HEK293 (cell line): Measurements from ENCODE around the gene CLN5.

ENCODE experiments used
- GLIS1 ChIP-seq: fragments of 450-650 bp; formaldehyde crosslinking; IDR thresholded peaks from 2 replicates; pipeline ENCODE4 v1.5.1; 2016; ENCODE audit warnings: missing biosample characterization, missing genetic modification characterization
- IKZF3 ChIP-seq: fragments of 450-650 bp; IDR thresholded peaks from 2 replicates; pipeline ENCODE4 v1.5.0; 2018; ENCODE audit warnings: missing biosample characterization, mild to moderate bottlenecking, missing genetic modification characterization, moderate library complexity
- KLF7 ChIP-seq: fragments of 450-650 bp; formaldehyde crosslinking; IDR thresholded peaks from 2 replicates; pipeline ENCODE4 v1.5.1; 2016; ENCODE audit warnings: missing biosample characterization, missing genetic modification characterization, borderline replicate concordance
- OSR2 ChIP-seq: fragments of 450-650 bp; formaldehyde crosslinking; IDR thresholded peaks from 2 replicates; pipeline ENCODE4 v1.5.1; 2016; ENCODE audit warnings: missing biosample characterization, missing genetic modification characterization
- RBAK ChIP-seq: fragments of 450-650 bp; formaldehyde crosslinking; IDR thresholded peaks from 2 replicates; pipeline ENCODE4 v1.5.1; 2016; ENCODE audit warnings: missing biosample characterization, missing genetic modification characterization
- REPIN1 ChIP-seq: fragments of 450-650 bp; formaldehyde crosslinking; IDR thresholded peaks from 2 replicates; pipeline ENCODE4 v1.5.1; 2017; ENCODE audit warnings: missing biosample characterization, missing genetic modification characterization, low read depth
- ZBTB21 ChIP-seq: fragments of 450-650 bp; formaldehyde crosslinking; IDR thresholded peaks from 2 replicates; pipeline ENCODE4 v1.5.1; 2017; ENCODE audit warnings: missing biosample characterization, missing genetic modification characterization
- ZFP3 ChIP-seq: fragments of 450-650 bp; formaldehyde crosslinking; IDR thresholded peaks from 2 replicates; pipeline ENCODE4 v1.5.1; 2016; ENCODE audit warnings: low read depth, missing biosample characterization, missing genetic modification characterization
- ZFP41 ChIP-seq: fragments of 450-650 bp; formaldehyde crosslinking; IDR thresholded peaks from 2 replicates; pipeline ENCODE4 v1.5.1; 2016; ENCODE audit warnings: missing biosample characterization, missing genetic modification characterization, borderline replicate concordance
- ZNF155 ChIP-seq: fragments of 450-650 bp; formaldehyde crosslinking; IDR thresholded peaks from 2 replicates; pipeline ENCODE4 v1.5.1; 2016; ENCODE audit warnings: missing biosample characterization, missing genetic modification characterization
- ZNF174 ChIP-seq: fragments of 450-650 bp; formaldehyde crosslinking; IDR thresholded peaks from 2 replicates; pipeline ENCODE4 v1.5.0; 2017; ENCODE audit warnings: missing biosample characterization, mild to moderate bottlenecking, missing genetic modification characterization
- ZNF221 ChIP-seq: fragments of 450-650 bp; formaldehyde crosslinking; IDR thresholded peaks from 2 replicates; pipeline ENCODE4 v1.5.1; 2017; ENCODE audit warnings: missing biosample characterization, missing genetic modification characterization, borderline replicate concordance
- ZNF341 ChIP-seq: fragments of 450-650 bp; formaldehyde crosslinking; IDR thresholded peaks from 2 replicates; pipeline ENCODE4; 2016; ENCODE audit warnings: low read depth, missing biosample characterization, missing genetic modification characterization
- ZNF544 ChIP-seq: fragments of 450-650 bp; formaldehyde crosslinking; IDR thresholded peaks from 2 replicates; pipeline ENCODE4 v1.5.0; 2017; ENCODE audit warnings: missing biosample characterization, missing genetic modification characterization
- ZNF558 ChIP-seq: fragments of 450-650 bp; formaldehyde crosslinking; IDR thresholded peaks from 2 replicates; pipeline ENCODE4 v1.5.1; 2016; ENCODE audit warnings: missing biosample characterization, missing genetic modification characterization
- ZNF610 ChIP-seq: fragments of 450-650 bp; formaldehyde crosslinking; IDR thresholded peaks from 2 replicates; pipeline ENCODE4 v1.5.1; 2016; ENCODE audit warnings: missing biosample characterization, missing genetic modification characterization, borderline replicate concordance
- ZNF660 ChIP-seq: fragments of 450-650 bp; IDR thresholded peaks from 2 replicates; pipeline ENCODE4 v1.5.1; 2018; ENCODE audit warnings: missing biosample characterization, mild to moderate bottlenecking, missing genetic modification characterization
- ZNF677 ChIP-seq: fragments of 450-650 bp; IDR thresholded peaks from 2 replicates; pipeline ENCODE4 v1.5.0; 2018; ENCODE audit warnings: missing biosample characterization, mild to moderate bottlenecking, missing genetic modification characterization, moderate library complexity
- ZNF785 ChIP-seq: fragments of 450-650 bp; formaldehyde crosslinking; IDR thresholded peaks from 2 replicates; pipeline ENCODE4 v1.5.1; 2016; ENCODE audit warnings: missing biosample characterization, missing genetic modification characterization
- ZNF837 ChIP-seq: fragments of 450-650 bp; formaldehyde crosslinking; IDR thresholded peaks from 2 replicates; pipeline ENCODE4 v1.5.1; 2016; ENCODE audit warnings: missing biosample characterization, missing genetic modification characterization
- ZNF843 ChIP-seq: fragments of 450-650 bp; formaldehyde crosslinking; IDR thresholded peaks from 2 replicates; pipeline ENCODE4 v1.5.1; 2016; ENCODE audit warnings: missing biosample characterization, missing genetic modification characterization
- TF ChIP-seq, protein P1 (sequence below): fragments of 450-650 bp; formaldehyde crosslinking; IDR thresholded peaks from 2 replicates; pipeline ENCODE4 v1.5.1; 2016; ENCODE audit warnings: missing biosample characterization, missing genetic modification characterization, borderline replicate concordance
- TF ChIP-seq, protein P2 (sequence below): fragments of 450-650 bp; formaldehyde crosslinking; IDR thresholded peaks from 2 replicates; pipeline ENCODE4 v1.5.1; 2016; ENCODE audit warnings: missing biosample characterization, missing genetic modification characterization, low read depth
- TF ChIP-seq, protein P3 (sequence below): fragments of 450-650 bp; formaldehyde crosslinking; IDR thresholded peaks from 2 replicates; pipeline ENCODE4 v1.5.1; 2016; ENCODE audit warnings: missing biosample characterization, missing genetic modification characterization
- TF ChIP-seq, protein P4 (sequence below): fragments of 450-650 bp; formaldehyde crosslinking; IDR thresholded peaks from 2 replicates; pipeline ENCODE4 v1.5.1; 2016; ENCODE audit warnings: missing biosample characterization, missing genetic modification characterization
- TF ChIP-seq, protein P5 (sequence below): fragments of 450-650 bp; formaldehyde crosslinking; IDR thresholded peaks from 2 replicates; pipeline ENCODE4 v1.5.1; 2017; ENCODE audit warnings: missing biosample characterization, missing genetic modification characterization
- TF ChIP-seq, protein P6 (sequence below): fragments of 450-650 bp; formaldehyde crosslinking; IDR thresholded peaks from 2 replicates; pipeline ENCODE4 v1.5.1; 2016; ENCODE audit warnings: missing biosample characterization, missing genetic modification characterization
- TF ChIP-seq, protein P7 (sequence below): fragments of 450-650 bp; formaldehyde crosslinking; optimal IDR thresholded peaks from 2 replicates; pipeline ENCODE3; 2016; ENCODE audit warnings: missing biosample characterization, mild to moderate bottlenecking, missing genetic modification characterization

CLN5 gene

DNA sequence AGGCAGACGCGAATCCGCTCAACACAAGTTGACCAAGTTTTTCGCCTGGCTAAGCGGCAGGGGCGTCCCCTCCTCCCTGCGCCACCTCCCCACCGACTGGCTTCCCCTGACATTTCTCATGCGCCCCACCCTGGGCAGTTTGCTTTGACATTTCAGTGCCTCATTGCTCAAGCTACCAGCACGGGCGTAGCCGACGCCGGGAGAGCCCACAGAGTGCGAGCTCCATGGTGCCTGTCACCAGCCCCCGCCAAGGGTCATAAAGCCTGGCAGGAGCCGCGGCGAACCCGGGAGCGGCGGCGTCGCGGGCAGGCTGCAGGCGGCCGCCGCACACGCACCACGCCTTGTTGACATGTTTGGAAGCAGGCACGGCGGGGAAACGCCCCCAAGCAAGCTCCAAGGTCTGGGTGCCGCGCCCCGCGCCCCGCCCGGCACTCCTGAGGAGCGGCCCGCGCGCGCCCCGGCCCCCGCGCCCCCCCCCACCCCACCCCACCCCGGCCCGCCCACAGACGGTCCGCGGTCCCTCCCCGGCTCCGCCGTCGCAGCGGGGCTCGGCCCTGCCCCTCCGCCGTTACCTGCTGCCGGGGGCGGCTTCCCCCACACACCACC lies 34.5 kb downstream of the CLN5 start (continued):
- TF ChIP-seq ZBTB21 (tag by site-specific recombination) (no peak), ZNF677 (no peak), ZNF785 (tag by site-specific recombination) (no peak), ZNF544 (tag by site-specific recombination) (no peak), ZNF610 (peak; percentile 77), OSR2 (no peak; the same call in 1 of the 2 replicates), KLF7 (tag by site-specific recombination) (peak; percentile 66; the same call in 1 of the 2 replicates), REPIN1 (tag by site-specific recombination) (no peak), ZNF155 (tag by site-specific recombination) (no peak), ZFP41 (tag by site-specific recombination) (no peak), ZNF558 (tag by site-specific recombination) (no peak), ZNF174 (no peak), ZNF341 (tag by site-specific recombination) (peak; percentile 58), ZNF843 (tag by site-specific recombination) (no peak), RBAK (no peak), ZNF221 (tag by site-specific recombination) (no peak), IKZF3 (tag by site-specific recombination) (no peak), ZFP3 (tag by site-specific recombination) (no peak), ZNF660 (tag by site-specific recombination) (peak; percentile 53), ZNF837 (tag by site-specific recombination) (no peak), GLIS1 (tag by site-specific recombination) (peak; percentile 88)
- TF ChIP-seq, protein P1, sequence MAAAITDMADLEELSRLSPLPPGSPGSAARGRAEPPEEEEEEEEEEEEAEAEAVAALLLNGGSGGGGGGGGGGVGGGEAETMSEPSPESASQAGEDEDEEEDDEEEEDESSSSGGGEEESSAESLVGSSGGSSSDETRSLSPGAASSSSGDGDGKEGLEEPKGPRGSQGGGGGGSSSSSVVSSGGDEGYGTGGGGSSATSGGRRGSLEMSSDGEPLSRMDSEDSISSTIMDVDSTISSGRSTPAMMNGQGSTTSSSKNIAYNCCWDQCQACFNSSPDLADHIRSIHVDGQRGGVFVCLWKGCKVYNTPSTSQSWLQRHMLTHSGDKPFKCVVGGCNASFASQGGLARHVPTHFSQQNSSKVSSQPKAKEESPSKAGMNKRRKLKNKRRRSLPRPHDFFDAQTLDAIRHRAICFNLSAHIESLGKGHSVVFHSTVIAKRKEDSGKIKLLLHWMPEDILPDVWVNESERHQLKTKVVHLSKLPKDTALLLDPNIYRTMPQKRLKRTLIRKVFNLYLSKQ (tag by site-specific recombination): no peak
- TF ChIP-seq, protein P2, sequence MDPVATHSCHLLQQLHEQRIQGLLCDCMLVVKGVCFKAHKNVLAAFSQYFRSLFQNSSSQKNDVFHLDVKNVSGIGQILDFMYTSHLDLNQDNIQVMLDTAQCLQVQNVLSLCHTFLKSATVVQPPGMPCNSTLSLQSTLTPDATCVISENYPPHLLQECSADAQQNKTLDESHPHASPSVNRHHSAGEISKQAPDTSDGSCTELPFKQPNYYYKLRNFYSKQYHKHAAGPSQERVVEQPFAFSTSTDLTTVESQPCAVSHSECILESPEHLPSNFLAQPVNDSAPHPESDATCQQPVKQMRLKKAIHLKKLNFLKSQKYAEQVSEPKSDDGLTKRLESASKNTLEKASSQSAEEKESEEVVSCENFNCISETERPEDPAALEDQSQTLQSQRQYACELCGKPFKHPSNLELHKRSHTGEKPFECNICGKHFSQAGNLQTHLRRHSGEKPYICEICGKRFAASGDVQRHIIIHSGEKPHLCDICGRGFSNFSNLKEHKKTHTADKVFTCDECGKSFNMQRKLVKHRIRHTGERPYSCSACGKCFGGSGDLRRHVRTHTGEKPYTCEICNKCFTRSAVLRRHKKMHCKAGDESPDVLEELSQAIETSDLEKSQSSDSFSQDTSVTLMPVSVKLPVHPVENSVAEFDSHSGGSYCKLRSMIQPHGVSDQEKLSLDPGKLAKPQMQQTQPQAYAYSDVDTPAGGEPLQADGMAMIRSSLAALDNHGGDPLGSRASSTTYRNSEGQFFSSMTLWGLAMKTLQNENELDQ (tag by site-specific recombination): no peak
- TF ChIP-seq, protein P3, sequence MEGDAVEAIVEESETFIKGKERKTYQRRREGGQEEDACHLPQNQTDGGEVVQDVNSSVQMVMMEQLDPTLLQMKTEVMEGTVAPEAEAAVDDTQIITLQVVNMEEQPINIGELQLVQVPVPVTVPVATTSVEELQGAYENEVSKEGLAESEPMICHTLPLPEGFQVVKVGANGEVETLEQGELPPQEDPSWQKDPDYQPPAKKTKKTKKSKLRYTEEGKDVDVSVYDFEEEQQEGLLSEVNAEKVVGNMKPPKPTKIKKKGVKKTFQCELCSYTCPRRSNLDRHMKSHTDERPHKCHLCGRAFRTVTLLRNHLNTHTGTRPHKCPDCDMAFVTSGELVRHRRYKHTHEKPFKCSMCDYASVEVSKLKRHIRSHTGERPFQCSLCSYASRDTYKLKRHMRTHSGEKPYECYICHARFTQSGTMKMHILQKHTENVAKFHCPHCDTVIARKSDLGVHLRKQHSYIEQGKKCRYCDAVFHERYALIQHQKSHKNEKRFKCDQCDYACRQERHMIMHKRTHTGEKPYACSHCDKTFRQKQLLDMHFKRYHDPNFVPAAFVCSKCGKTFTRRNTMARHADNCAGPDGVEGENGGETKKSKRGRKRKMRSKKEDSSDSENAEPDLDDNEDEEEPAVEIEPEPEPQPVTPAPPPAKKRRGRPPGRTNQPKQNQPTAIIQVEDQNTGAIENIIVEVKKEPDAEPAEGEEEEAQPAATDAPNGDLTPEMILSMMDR: peak; percentile 76
- TF ChIP-seq, protein P4, sequence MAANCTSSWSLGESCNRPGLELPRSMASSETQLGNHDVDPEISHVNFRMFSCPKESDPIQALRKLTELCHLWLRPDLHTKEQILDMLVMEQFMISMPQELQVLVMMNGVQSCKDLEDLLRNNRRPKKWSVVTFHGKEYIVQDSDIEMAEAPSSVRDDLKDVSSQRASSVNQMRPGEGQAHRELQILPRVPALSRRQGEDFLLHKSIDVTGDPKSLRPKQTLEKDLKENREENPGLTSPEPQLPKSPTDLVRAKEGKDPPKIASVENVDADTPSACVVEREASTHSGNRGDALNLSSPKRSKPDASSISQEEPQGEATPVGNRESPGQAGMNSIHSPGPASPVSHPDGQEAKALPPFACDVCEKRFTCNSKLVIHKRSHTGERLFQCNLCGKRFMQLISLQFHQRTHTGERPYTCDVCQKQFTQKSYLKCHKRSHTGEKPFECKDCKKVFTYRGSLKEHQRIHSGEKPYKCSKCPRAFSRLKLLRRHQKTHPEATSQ (tag by site-specific recombination): no peak
- TF ChIP-seq, protein P5, sequence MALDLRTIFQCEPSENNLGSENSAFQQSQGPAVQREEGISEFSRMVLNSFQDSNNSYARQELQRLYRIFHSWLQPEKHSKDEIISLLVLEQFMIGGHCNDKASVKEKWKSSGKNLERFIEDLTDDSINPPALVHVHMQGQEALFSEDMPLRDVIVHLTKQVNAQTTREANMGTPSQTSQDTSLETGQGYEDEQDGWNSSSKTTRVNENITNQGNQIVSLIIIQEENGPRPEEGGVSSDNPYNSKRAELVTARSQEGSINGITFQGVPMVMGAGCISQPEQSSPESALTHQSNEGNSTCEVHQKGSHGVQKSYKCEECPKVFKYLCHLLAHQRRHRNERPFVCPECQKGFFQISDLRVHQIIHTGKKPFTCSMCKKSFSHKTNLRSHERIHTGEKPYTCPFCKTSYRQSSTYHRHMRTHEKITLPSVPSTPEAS: no peak
- TF ChIP-seq, protein P6, sequence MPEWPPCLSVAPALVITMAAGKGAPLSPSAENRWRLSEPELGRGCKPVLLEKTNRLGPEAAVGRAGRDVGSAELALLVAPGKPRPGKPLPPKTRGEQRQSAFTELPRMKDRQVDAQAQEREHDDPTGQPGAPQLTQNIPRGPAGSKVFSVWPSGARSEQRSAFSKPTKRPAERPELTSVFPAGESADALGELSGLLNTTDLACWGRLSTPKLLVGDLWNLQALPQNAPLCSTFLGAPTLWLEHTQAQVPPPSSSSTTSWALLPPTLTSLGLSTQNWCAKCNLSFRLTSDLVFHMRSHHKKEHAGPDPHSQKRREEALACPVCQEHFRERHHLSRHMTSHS: no peak
- TF ChIP-seq, protein P7, sequence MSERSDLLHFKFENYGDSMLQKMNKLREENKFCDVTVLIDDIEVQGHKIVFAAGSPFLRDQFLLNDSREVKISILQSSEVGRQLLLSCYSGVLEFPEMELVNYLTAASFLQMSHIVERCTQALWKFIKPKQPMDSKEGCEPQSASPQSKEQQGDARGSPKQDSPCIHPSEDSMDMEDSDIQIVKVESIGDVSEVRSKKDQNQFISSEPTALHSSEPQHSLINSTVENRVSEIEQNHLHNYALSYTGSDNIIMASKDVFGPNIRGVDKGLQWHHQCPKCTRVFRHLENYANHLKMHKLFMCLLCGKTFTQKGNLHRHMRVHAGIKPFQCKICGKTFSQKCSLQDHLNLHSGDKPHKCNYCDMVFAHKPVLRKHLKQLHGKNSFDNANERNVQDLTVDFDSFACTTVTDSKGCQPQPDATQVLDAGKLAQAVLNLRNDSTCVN (tag by site-specific recombination): peak; percentile 84
